Colon (tissue), 2 donors: Measurements from ENCODE around the gene MKNK1.

ENCODE experiments used
- FAIRE-seq: peaks from 2 replicates; lab custom pipeline; 2012; peaks lifted over from hg19 to GRCh38; lab: Jason Lieb, UNC
- donor health status: control.
- donor health status: control.

The MKNK1 gene

GRCh38 chr1:46522184-46522968 lies 81.7 kb downstream of the MKNK1 start:
- no peak for FAIRE-seq

DNA sequence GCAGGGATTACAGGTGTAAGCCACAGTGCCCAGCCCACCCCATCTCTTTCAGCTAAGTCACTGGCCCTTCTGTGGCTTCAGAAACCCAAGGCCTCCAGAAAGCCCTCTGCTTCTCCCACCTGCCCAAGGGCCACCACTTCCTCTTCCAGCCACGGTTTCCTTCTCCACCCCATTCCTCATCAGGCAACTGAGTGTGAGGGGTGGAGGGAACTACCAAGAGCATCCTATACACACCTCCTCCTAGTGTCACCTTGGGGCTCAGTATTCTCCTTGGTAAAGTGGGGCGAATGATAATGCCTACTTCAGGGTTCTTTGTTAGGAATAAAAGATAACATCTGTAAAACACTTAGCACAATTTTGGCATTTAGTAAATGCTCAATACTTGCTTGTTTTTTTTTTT lies 82.7 kb downstream of the MKNK1 start:
- no peak for FAIRE-seq

GRCh38 chr1:46520063-46520911 lies 83.8 kb downstream of the MKNK1 start:
- FAIRE-seq = no peak

- FAIRE-seq = no peak
Measured at GRCh38 chr1:46519209-46519608, 84.9 kb downstream of the MKNK1 start.

DNA sequence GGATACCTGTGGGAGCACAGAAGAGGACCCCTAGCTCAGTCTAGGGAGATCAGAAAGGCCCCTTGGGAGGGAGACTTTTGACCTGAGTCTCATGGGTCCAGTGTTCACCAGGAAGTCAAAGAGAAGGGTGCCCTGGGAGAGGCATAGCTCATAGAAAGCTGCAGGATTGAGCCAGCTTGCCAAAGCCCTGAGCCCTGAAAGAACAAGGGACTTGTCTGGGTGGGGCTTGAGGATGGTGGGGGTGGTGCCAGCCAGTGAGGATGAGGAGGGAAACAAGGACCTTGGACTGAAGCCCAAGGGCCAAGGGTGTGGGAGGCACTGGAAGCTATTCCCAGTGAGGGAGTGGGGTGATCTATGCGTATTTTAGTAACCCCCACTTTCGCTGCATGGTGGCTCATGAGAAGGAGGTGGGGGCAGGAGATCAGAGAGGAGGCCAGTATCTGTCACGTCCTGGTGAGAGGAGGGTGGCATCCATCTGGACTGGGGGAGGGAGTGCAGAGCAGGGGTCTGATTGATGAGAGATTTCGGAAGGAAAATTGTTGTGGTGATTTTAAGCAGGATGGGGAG lies 86.1 kb downstream of the MKNK1 start:
- FAIRE-seq = no peak

GRCh38 chr1:46517010-46517600 lies 87.0 kb downstream of the MKNK1 start:
- FAIRE-seq = no peak

GRCh38 chr1:46516200-46516950 lies 87.7 kb downstream of the MKNK1 start:
- no peak for FAIRE-seq

DNA sequence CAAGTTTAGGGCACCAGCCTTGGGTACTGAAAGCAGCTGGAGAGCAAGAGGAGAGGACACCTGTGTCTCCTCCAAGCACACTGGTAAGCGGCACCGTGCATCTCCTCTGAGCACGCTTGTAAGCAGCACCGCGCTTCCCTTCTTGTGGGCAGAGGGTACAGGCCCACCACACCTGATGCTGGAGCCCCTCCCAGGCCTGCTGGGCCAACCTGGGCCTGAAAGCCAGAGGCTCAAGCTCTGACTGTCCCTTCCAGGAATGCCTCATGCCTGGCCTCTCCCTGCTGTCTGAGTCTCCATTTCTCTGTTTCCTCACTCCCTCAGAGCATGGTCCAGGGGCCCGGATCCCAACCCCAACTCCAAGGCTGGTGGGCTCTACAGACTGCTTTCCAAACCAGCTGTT lies 88.5 kb downstream of the MKNK1 start:
- no peak for FAIRE-seq

GRCh38 chr1:46513536-46513935 lies 90.5 kb downstream of the MKNK1 start:
- FAIRE-seq = no peak

DNA sequence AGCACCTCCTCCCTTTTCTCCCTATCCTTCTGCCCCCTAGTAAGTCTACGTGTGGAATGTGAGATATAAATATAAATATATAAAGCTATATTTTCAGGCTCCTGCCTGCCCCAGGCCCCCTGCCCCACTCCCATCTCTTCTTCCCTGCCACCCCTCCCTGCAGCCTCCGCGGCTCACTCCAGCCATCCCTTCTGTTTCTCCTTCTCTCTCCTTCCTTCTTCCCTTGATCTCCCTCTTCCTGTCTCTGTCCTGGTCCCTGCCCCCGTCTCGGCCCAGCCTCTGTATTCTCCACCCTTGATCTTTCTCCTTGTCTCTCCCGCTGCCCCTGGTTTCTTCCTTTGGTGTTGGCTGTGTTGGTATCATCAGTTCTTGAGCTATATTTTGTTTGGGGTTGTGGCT lies 91.3 kb downstream of the MKNK1 start:
- FAIRE-seq = no peak

- FAIRE-seq = no peak
Measured at GRCh38 chr1:46512135-46512791, 91.8 kb downstream of the MKNK1 start.

DNA sequence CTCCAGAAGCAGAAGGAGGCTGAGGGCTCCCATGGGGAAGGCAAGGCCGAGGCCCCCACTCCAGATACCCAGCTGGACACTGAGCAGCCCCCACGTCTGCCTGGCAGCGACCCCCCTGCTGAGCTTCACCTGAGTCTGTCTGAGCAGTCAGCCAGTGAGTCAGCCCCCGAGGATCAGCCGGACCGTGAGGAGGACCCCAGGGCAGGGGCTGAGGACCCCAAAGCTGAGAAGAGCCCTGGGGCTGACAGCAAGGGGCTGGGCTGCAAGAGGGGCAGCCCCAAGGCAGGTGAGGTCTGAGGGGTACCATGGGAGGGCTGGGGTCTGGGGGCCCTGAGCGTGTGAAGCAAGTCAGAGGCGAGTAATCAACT lies 93.1 kb downstream of the MKNK1 start:
- FAIRE-seq = no peak

DNA sequence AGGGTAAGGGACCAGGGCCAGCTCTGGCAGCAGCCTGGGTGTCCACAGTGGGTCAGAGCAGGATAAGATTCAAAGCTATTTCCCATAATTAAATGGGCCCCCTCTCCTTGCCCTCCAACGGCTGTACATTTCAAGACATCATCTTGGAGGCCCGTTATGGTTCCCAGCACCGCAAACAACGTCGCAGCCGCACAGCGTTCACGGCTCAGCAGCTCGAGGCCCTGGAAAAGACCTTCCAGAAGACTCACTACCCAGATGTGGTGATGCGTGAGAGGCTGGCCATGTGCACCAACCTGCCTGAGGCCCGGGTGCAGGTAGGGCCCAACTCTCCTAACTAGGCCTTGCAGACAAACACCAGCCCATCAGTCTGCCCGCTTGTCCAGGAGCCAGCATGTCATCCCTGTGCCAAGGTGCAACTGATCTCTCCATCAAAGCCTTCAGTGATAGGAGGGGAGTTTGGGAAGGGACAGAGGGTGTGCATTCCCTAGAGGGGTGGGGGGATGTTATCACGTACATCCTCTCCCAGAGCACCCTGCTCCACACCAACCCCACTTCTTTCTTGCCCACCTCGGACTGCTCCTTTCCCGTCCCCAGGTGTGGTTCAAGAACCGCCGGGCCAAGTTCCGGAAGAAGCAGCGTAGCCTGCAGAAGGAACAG lies 93.6 kb downstream of the MKNK1 start:
- no peak for FAIRE-seq

DNA sequence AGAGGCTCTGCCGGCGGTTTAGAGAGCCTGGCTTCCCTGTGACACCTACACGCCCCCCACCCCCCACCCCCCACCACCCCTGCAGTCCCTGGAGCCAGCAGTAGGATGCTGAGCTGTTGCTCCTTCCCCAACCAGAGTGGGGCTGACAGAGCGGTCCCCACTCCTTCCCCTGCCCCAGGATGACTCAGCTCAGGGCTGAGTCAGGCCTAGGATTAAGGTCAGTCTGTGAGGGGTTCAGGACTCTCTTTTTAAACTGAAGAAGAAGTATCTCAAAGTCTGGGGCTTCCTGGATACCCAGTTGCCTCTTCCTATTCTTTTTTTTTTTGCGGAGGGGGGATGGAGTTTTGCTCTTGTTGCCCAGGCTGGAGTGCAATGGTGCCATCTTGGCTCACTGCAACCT lies 95.3 kb downstream of the MKNK1 start:
- no peak for FAIRE-seq
